Measurements from ENCODE around the gene CDKN2B-AS1. TPM values are rescaled to one million over a fixed set of nuclear protein-coding genes. Genes with fewer than 3 reads are reported as not detected.

CDKN2B-AS1 gene
- polyA plus RNA-seq, 2 of the 4 experiments (the other 2 are of a cell fraction): not detected

- H3K4me1 ChIP-seq: peaks cover 56% of the 10 kb centered on the region
- FAIRE-seq: peak; percentile 49
- CTCF ChIA-PET: interaction anchor here (1.3 to 2.6 kb wide), 2 partner anchors 95 to 333 kb away, joined by 4 to 11 read pairs; no protein-coding TSS in a partner anchor
Observed at GRCh38 chr9:22148876-22149637, 154.5 kb downstream of the CDKN2B-AS1 start.

GRCh38 chr9:22154064-22154463 lies 159.5 kb downstream of the CDKN2B-AS1 start:
- CTCF ChIA-PET: interaction anchor here (1.5 kb wide), 1 partner anchor 340 kb away, joined by 4 read pairs; no protein-coding TSS in a partner anchor
- no peak overlapping the region for H3K4me2 ChIP-seq
- H3K9me3 ChIP-seq: no peaks in the 10 kb centered on the region
- no CpG with 5 or more reads among the region's 10 CpGs for WGBS (ENCODE audit: missing lambda C conversion rate)
- no peak for FAIRE-seq
- H3K4me1 ChIP-seq: peaks cover 44% of the 10 kb centered on the region
- ATAC-seq: no peak
- peak overlapping the region; percentile 26 to 81; a peak in 5 of 6 replicates for H3K27ac ChIP-seq
- TF ChIP-seq E2F6 (IDR thresholded peaks at IDR 0.05; ENCODE audit: borderline replicate concordance, low read depth): no peak
- TF ChIP-seq RFX5 (IDR thresholded peaks at IDR 0.05): no peak
- no peak for TF ChIP-seq MAX (IDR thresholded peaks at IDR 0.05)
- no peak for TF ChIP-seq FOXS1 (CRISPR knock-in tag; IDR thresholded peaks at IDR 0.05)
- TF ChIP-seq EP300 (IDR thresholded peaks at IDR 0.05): no peak
- TF ChIP-seq CEBPB (IDR thresholded peaks at IDR 0.05): no peak
- no peak for TF ChIP-seq CBX8 (IDR thresholded peaks at IDR 0.05)
- no peak for TF ChIP-seq NFE2L2 (conservative IDR thresholded peaks at IDR 0.05; ENCODE audit: low read length)
- TF ChIP-seq FOSB (CRISPR knock-in tag; IDR thresholded peaks at IDR 0.05): no peak
- no peak for TF ChIP-seq RNF2 (IDR thresholded peaks at IDR 0.05; ENCODE audit: borderline replicate concordance, low read depth)
- TF ChIP-seq ESRRA (IDR thresholded peaks at IDR 0.05; ENCODE audit: borderline replicate concordance, low read length): no peak
- TF ChIP-seq HOXB5 (CRISPR knock-in tag; IDR thresholded peaks at IDR 0.05): no peak
- no peak for TF ChIP-seq NR3C1 (IDR thresholded peaks at IDR 0.05)
- no peak for TF ChIP-seq TFCP2L1 (CRISPR knock-in tag; IDR thresholded peaks at IDR 0.05)
- no peak for TF ChIP-seq GATA3 (IDR thresholded peaks at IDR 0.05; ENCODE audit: borderline replicate concordance)
- POLR2A ChIA-PET: no interaction called here
- no peak overlapping the region for H3K4me3 ChIP-seq
- no peak for DNase-seq (ENCODE audit: low read depth in 1 of 2, low spot score in 1 of 2)

More at GRCh38 chr9:22148876-22149637, 154.5 kb downstream of the CDKN2B-AS1 start:
- ATAC-seq: no peak
- peak overlapping the region; percentile 49 for H3K4me2 ChIP-seq
- DNase-seq (ENCODE audit: low read depth in 1 of 2, low spot score in 1 of 2): no peak
- no peaks in the 10 kb centered on the region for H3K9me3 ChIP-seq
- H3K27ac ChIP-seq: peak overlapping the region; percentile 80 to 87
- POLR2A ChIA-PET: interaction anchor here (1.8 to 2.1 kb wide), 2 partner anchors 9 to 10 kb away, joined by 4 to 6 read pairs; no protein-coding TSS in a partner anchor
- TF ChIP-seq BHLHE40 (IDR thresholded peaks at IDR 0.05; ENCODE audit: low read depth, low read length): no peak
- TF ChIP-seq KDM5A (IDR thresholded peaks at IDR 0.05): no peak
- TF ChIP-seq ZC3H11A (IDR thresholded peaks at IDR 0.05): no peak
- no peak for TF ChIP-seq CEBPB (IDR thresholded peaks at IDR 0.05)
- no peak for TF ChIP-seq HOXB13 (CRISPR knock-in tag; IDR thresholded peaks at IDR 0.05; ENCODE audit: low read depth)
- no peak for TF ChIP-seq PHF8 (IDR thresholded peaks at IDR 0.05; ENCODE audit: borderline replicate concordance, low read depth)
- no peak for TF ChIP-seq EP300 (IDR thresholded peaks at IDR 0.05)
- TF ChIP-seq ZNF302 (CRISPR knock-in tag; IDR thresholded peaks at IDR 0.05): no peak
- no peak for TF ChIP-seq JUNB (IDR thresholded peaks at IDR 0.05)
- no peak for TF ChIP-seq HOXA7 (CRISPR knock-in tag; IDR thresholded peaks at IDR 0.05)
- TF ChIP-seq E2F6 (IDR thresholded peaks at IDR 0.05; ENCODE audit: borderline replicate concordance, low read depth): no peak
- no peak for TF ChIP-seq TP53 (CRISPR knock-in tag; IDR thresholded peaks at IDR 0.05)
- TF ChIP-seq REST (IDR thresholded peaks at IDR 0.05): no peak
- TF ChIP-seq FOXS1 (CRISPR knock-in tag; IDR thresholded peaks at IDR 0.05): no peak
- no peak for TF ChIP-seq HEYL (CRISPR knock-in tag; IDR thresholded peaks at IDR 0.05)
- no peak for TF ChIP-seq RCOR1 (IDR thresholded peaks at IDR 0.05; ENCODE audit: low read depth, low read length)
- no peak for TF ChIP-seq FOSB (CRISPR knock-in tag; IDR thresholded peaks at IDR 0.05)
- TF ChIP-seq MAFK (IDR thresholded peaks at IDR 0.05; ENCODE audit: partially characterized antibody): no peak
- no peak for TF ChIP-seq MAX (IDR thresholded peaks at IDR 0.05)
- TF ChIP-seq EHMT2 (IDR thresholded peaks at IDR 0.05; ENCODE audit: low read depth): no peak
- H3K4me3 ChIP-seq: no peak overlapping the region
